Stomach (tissue), 4 donors: ENCODE measurements around the gene RP9.

Experiments
- CTCF ChIP-seq, 7 experiments: fragments of 450-650 bp in 4 of 7; fragments of 200-600 bp in 3 of 7; sonication (generic) in 3 of 7; IDR thresholded peaks; one replicate each; pipeline ENCODE4 v1.5.1; 2016 to 2019; ENCODE audit warnings: antibody characterized with exemption in 7 of 7, control low read depth in 2 of 7, mild to moderate bottlenecking in 1 of 7
- EP300 ChIP-seq: sonication (generic); formaldehyde crosslinking; IDR thresholded peaks from one replicate; pipeline ENCODE4 v1.6.1; 2017; ENCODE audit warnings: antibody characterized with exemption
- POLR2A ChIP-seq, 4 donors: fragments of 450-650 bp; IDR thresholded peaks; one replicate each; pipeline ENCODE4 v1.6.1; 2016; ENCODE audit warnings: antibody characterized with exemption in 4 of 4, control low read depth in 2 of 4, mild to moderate bottlenecking in 1 of 4, moderate library complexity in 1 of 4
- POLR2AphosphoS5 ChIP-seq, 3 donors: sonication (generic); formaldehyde crosslinking; IDR thresholded peaks; one replicate each; pipeline ENCODE4 v1.6.1; 2016; ENCODE audit warnings: antibody characterized with exemption in 3 of 3

- TF ChIP-seq CTCF (IDR thresholded peaks at IDR 0.05): no peak
- no peak for TF ChIP-seq EP300
- TF ChIP-seq POLR2A (IDR thresholded peaks at IDR 0.05): no peak
- TF ChIP-seq POLR2AphosphoS5 (IDR thresholded peaks at IDR 0.05): no peak
Measured at GRCh38 chr7:33137103-33137502, 27.9 kb upstream of the RP9 start.
